Gastrocnemius medialis (tissue), 4 donors: ENCODE data around the gene DUSP8. TPM values are rescaled to one million over a fixed set of nuclear protein-coding genes. Genes with fewer than 3 reads are reported as not detected.

Experiments
- ATAC-seq, 2 donors: fragments of 150-250 bp; one replicate each; pipeline ENCODE4 v1.9.1; 2016
- DNase-seq, 2 donors: peaks; one replicate each; pipeline ENCODE4 v3.0.0-alpha.2; 2019
- H3K27ac ChIP-seq, 4 donors: fragments of 200-600 bp; sonication (generic); 1 replicate in 1 of 4; 2 replicates in 3 of 4; pipeline ENCODE4 v1.5.1; 2016 to 2018; ENCODE audit warnings: mild to moderate bottlenecking in 2 of 4, moderate library complexity in 1 of 4
- H3K27me3 ChIP-seq, 3 donors: fragments of 200-600 bp; sonication (generic) in 2 of 3; 1 replicate in 1 of 3; 2 replicates in 2 of 3; pipeline versions ENCODE4 v1.5.1 to v1.6.0; 2016 to 2019; ENCODE audit warnings: mild to moderate bottlenecking in 1 of 3, moderate library complexity in 1 of 3
- H3K36me3 ChIP-seq, 2 donors: fragments of 200-600 bp; sonication (generic) in 1 of 2; one replicate each; pipeline ENCODE4 v1.5.1; 2017 to 2018
- H3K4me1 ChIP-seq, 2 donors: fragments of 200-600 bp; sonication (generic) in 1 of 2; one replicate each; pipeline ENCODE4 v1.5.1; 2016 to 2017; ENCODE audit warnings: mild to moderate bottlenecking in 2 of 2
- H3K4me3 ChIP-seq, 4 donors: fragments of 200-600 bp; sonication (generic) in 3 of 4; 1 replicate in 1 of 4; 2 replicates in 3 of 4; pipeline ENCODE4 v1.5.1; 2016 to 2019; ENCODE audit warnings: mild to moderate bottlenecking in 2 of 4
- H3K9me3 ChIP-seq, 3 donors: fragments of 200-600 bp; sonication (generic) in 2 of 3; 1 replicate in 1 of 3; 2 replicates in 2 of 3; pipeline ENCODE4 v1.5.1; 2016 to 2019
- CTCF ChIP-seq, 5 experiments: fragments of 450-650 bp in 3 of 5; fragments of 200-600 bp in 2 of 5; sonication (generic) in 2 of 5; IDR thresholded peaks in 4 of 5; conservative IDR thresholded peaks in 1 of 5; 1 replicate in 4 of 5; 2 replicates in 1 of 5; pipeline ENCODE4 v1.5.1; 2016 to 2019; ENCODE audit warnings: antibody characterized with exemption in 5 of 5, mild to moderate bottlenecking in 3 of 5, moderate library complexity in 3 of 5
- POLR2A ChIP-seq, 2 donors: fragments of 450-650 bp; IDR thresholded peaks; one replicate each; pipeline ENCODE4 v1.6.1; 2017; ENCODE audit warnings: antibody characterized with exemption in 2 of 2, mild to moderate bottlenecking in 2 of 2, moderate library complexity in 2 of 2
- in situ Hi-C, 4 donors: fragments of 200-750 bp; cut with MboI; loops; one replicate each; pipeline versions ENCODE4 v1.15.0 to v1.8.0; 2017; ENCODE audit warnings: low sequenced_read_pairs in 4 of 4
- intact Hi-C: fragments of 100-400 bp; cut with DNase I; formaldehyde crosslinking; loops from one replicate; pipeline ENCODE4 v1.15.1; 2023; ENCODE audit warnings: low total_unique reads
- total RNA-seq, 4 donors: library from RNA; depleted of rRNA; stranded (reverse); fragments of >200 nt; gene quantifications; one replicate each; pipeline versions ENCODE4 v1.1.0 to v1.2.3, GENCODE V29; 2016

The DUSP8 gene
- total RNA-seq, 4 donors from 2014 or later, result 2.6 to 25.9 (median 6.3) TPM

GRCh38 chr11:1533342-1533725 is 38.7 kb downstream of the DUSP8 start:
- Histone ChIP-seq H3K4me1 (peaks cover 75 to 88% of the 10 kb centered on the region in 2 donors), H3K36me3 (no peaks in the 10 kb centered on the region), H3K4me3 (no peak overlapping the region), H3K9me3 (no peaks in the 10 kb centered on the region), H3K27me3 (no peaks in the 10 kb centered on the region), H3K27ac (peak overlapping the region; percentile 84 to 96 (median 90))
- ATAC-seq, result no peak
- intact Hi-C loops, result loop anchor here (2.0 to 10.0 kb wide), 2 partner anchors 199 to 235 kb away; no protein-coding TSS in a partner anchor
- TF ChIP-seq CTCF (IDR thresholded peaks at IDR 0.05 in 4 of 5, conservative IDR thresholded peaks at IDR 0.05 in 1 of 5), result no peak
- TF ChIP-seq POLR2A (IDR thresholded peaks at IDR 0.05), result no peak
- in situ Hi-C loops, result no loop called here
- no peak for DNase-seq

GRCh38 chr11:1532606-1533341 is 39.3 kb downstream of the DUSP8 start:
- TF ChIP-seq POLR2A (IDR thresholded peaks at IDR 0.05) (no peak), CTCF (IDR thresholded peaks at IDR 0.05 in 4 of 5, conservative IDR thresholded peaks at IDR 0.05 in 1 of 5) (no peak)
- peak overlapping the region; percentile 84 to 96 (median 90) for H3K27ac ChIP-seq
- H3K27me3 ChIP-seq, result no peaks in the 10 kb centered on the region
- peaks cover 80 to 93% of the 10 kb centered on the region in 2 donors for H3K4me1 ChIP-seq
- H3K9me3 ChIP-seq, result no peaks in the 10 kb centered on the region
- no peak for DNase-seq
- no peaks in the 10 kb centered on the region for H3K36me3 ChIP-seq
- no peak for ATAC-seq
- in situ Hi-C loops (no loop called here), intact Hi-C loops (loop anchor here (2.0 to 10.0 kb wide), 2 partner anchors 198 to 234 kb away; no protein-coding TSS in a partner anchor)
- no peak overlapping the region for H3K4me3 ChIP-seq

- H3K36me3 ChIP-seq, result no peaks in the 10 kb centered on the region
- peak overlapping the region in 2 of 4 donors; percentile 18 to 35 for H3K4me3 ChIP-seq
- no peak for TF ChIP-seq CTCF (IDR thresholded peaks at IDR 0.05 in 4 of 5, conservative IDR thresholded peaks at IDR 0.05 in 1 of 5)
- peak; percentile 76 to 86 for TF ChIP-seq POLR2A (IDR thresholded peaks at IDR 0.05)
- H3K4me1 ChIP-seq, result peaks cover 82 to 99% of the 10 kb centered on the region in 2 donors
- peak overlapping the region; percentile 84 to 96 (median 90) for H3K27ac ChIP-seq
- H3K9me3 ChIP-seq, result no peaks in the 10 kb centered on the region
- ATAC-seq (peak; percentile 90), DNase-seq (peak; percentile 74 to 93)
- in situ Hi-C loops (no loop called here), intact Hi-C loops (loop anchor here (2.0 to 10.0 kb wide), 2 partner anchors 197 to 233 kb away; no protein-coding TSS in a partner anchor)
- H3K27me3 ChIP-seq, result no peaks in the 10 kb centered on the region
Observed at GRCh38 chr11:1532014-1532586, 40.0 kb downstream of the DUSP8 start.

GRCh38 chr11:1531449-1532013 is 40.5 kb downstream of the DUSP8 start:
- ATAC-seq, result peak; percentile 47 to 61
- TF ChIP-seq CTCF (IDR thresholded peaks at IDR 0.05 in 4 of 5, conservative IDR thresholded peaks at IDR 0.05 in 1 of 5), result peak in 2 of 5 experiments; percentile 18 to 21
- TF ChIP-seq POLR2A (IDR thresholded peaks at IDR 0.05), result no peak
- Histone ChIP-seq H3K4me1 (peaks cover 79 to 98% of the 10 kb centered on the region in 2 donors), H3K27me3 (no peaks in the 10 kb centered on the region), H3K27ac (peak overlapping the region; percentile 84 to 96 (median 90)), H3K36me3 (no peaks in the 10 kb centered on the region), H3K9me3 (no peaks in the 10 kb centered on the region), H3K4me3 (peak overlapping the region in 3 of 4 donors; percentile 3 to 35 (median 18))
- DNase-seq, result peak; percentile 37 to 60
- in situ Hi-C loops (no loop called here), intact Hi-C loops (loop anchor here (2.0 to 10.0 kb wide), 2 partner anchors 197 to 233 kb away; no protein-coding TSS in a partner anchor)
